ENCODE data around the gene EXOC3.
"Not testable (repeated sequence)": the region's sequence is repeated elsewhere in the genome, so short reads cannot be mapped to it uniquely, and the experiment has no call there.

Gene EXOC3

GRCh38 chr5:484556-484955 is 41.6 kb downstream of the EXOC3 start:
- TF ChIP-seq, protein P1, sequence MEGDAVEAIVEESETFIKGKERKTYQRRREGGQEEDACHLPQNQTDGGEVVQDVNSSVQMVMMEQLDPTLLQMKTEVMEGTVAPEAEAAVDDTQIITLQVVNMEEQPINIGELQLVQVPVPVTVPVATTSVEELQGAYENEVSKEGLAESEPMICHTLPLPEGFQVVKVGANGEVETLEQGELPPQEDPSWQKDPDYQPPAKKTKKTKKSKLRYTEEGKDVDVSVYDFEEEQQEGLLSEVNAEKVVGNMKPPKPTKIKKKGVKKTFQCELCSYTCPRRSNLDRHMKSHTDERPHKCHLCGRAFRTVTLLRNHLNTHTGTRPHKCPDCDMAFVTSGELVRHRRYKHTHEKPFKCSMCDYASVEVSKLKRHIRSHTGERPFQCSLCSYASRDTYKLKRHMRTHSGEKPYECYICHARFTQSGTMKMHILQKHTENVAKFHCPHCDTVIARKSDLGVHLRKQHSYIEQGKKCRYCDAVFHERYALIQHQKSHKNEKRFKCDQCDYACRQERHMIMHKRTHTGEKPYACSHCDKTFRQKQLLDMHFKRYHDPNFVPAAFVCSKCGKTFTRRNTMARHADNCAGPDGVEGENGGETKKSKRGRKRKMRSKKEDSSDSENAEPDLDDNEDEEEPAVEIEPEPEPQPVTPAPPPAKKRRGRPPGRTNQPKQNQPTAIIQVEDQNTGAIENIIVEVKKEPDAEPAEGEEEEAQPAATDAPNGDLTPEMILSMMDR (conservative IDR thresholded peaks at IDR 0.05; ENCODE audit: low read depth, low read length), result no peak
- no peak overlapping the region for H2AFZ ChIP-seq (ENCODE audit: low read depth)
- no peaks in the 10 kb centered on the region for H4K20me1 ChIP-seq (ENCODE audit: insufficient read depth)
- H3K79me2 ChIP-seq (ENCODE audit: insufficient read depth, low read depth), result no peaks in the 10 kb centered on the region
- H3K4me3 ChIP-seq (IDR thresholded peaks at IDR 0.05; ENCODE audit: insufficient read depth, low read depth, low read length), result no peak overlapping the region
- no peak overlapping the region for H3K27ac ChIP-seq
- H3K9ac ChIP-seq, result no peak overlapping the region
- H3K4me1 ChIP-seq (ENCODE audit: low read depth, poor library complexity, severe bottlenecking), result no peaks in the 10 kb centered on the region
- H3K27me3 ChIP-seq (ENCODE audit: insufficient read depth, low read depth), result peaks cover 77% of the 10 kb centered on the region
- no peak overlapping the region for H3K4me2 ChIP-seq
- no peaks in the 10 kb centered on the region for H3K36me3 ChIP-seq (ENCODE audit: insufficient read depth)

DNA sequence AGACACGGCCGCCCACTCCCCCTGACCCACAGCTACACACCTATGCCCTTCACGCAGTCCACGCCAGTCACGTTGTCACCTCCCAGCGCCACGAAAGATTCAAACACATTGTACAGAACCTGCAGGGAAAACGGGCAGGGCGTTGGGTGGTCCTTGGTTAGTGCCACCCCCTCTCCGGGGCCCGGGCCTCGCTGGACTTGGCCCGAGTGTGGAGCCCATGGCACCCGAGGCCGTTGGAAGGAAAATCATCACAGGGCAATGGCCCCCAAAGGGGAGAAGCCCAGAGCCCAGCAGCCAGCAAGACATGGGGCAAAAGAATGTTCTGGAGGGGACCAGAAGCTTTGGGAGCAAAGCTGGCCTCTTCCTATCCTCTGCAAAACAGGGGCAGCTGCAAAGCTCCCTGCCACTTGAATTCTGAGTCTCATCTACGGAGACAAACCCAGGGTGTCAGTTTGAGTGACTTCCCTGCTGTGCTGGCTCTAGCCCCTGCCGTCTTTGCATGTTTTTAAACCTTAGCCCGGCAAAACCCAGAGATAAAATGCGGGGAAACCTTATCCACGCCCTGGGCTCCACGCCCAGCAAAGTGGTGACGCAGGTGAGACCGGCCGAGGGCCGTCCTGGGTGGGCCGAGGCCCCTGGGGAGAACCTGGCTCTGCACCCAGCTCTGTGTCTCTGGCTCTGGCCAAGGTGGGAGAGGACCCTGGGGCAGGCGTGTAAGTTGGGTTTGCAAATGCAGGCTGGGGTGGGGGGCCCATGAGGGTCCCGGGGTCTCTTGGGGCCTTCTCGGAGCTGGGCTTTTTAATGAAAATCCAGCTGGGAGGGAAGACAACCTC is 42.4 kb downstream of the EXOC3 start:
- Histone ChIP-seq H3K27ac (no peak overlapping the region), H4K20me1 (ENCODE audit: insufficient read depth) (no peaks in the 10 kb centered on the region), H3K4me1 (ENCODE audit: low read depth, poor library complexity, severe bottlenecking) (no peaks in the 10 kb centered on the region), H3K27me3 (ENCODE audit: insufficient read depth, low read depth) (peaks cover 77% of the 10 kb centered on the region), H3K4me2 (no peak overlapping the region), H3K4me3 (IDR thresholded peaks at IDR 0.05; ENCODE audit: insufficient read depth, low read depth, low read length) (no peak overlapping the region), H2AFZ (ENCODE audit: low read depth) (no peak overlapping the region), H3K9ac (no peak overlapping the region), H3K79me2 (ENCODE audit: insufficient read depth, low read depth) (no peaks in the 10 kb centered on the region), H3K36me3 (ENCODE audit: insufficient read depth) (no peaks in the 10 kb centered on the region)
- TF ChIP-seq, protein P1 (conservative IDR thresholded peaks at IDR 0.05; ENCODE audit: low read depth, low read length), result no peak

- Histone ChIP-seq H3K4me3 (IDR thresholded peaks at IDR 0.05; ENCODE audit: insufficient read depth, low read depth, low read length) (no peak overlapping the region), H3K36me3 (ENCODE audit: insufficient read depth) (no peaks in the 10 kb centered on the region), H3K27me3 (ENCODE audit: insufficient read depth, low read depth) (peaks cover 77% of the 10 kb centered on the region), H3K9ac (no peak overlapping the region), H3K4me2 (no peak overlapping the region), H4K20me1 (ENCODE audit: insufficient read depth) (no peaks in the 10 kb centered on the region), H3K4me1 (ENCODE audit: low read depth, poor library complexity, severe bottlenecking) (no peaks in the 10 kb centered on the region), H2AFZ (ENCODE audit: low read depth) (no peak overlapping the region), H3K27ac (no peak overlapping the region), H3K79me2 (ENCODE audit: insufficient read depth, low read depth) (no peaks in the 10 kb centered on the region)
- TF ChIP-seq, protein P1 (conservative IDR thresholded peaks at IDR 0.05; ENCODE audit: low read depth, low read length), result no peak
Observed at GRCh38 chr5:485946-486491, 43.0 kb downstream of the EXOC3 start.

- not testable (repeated sequence) for H3K9ac ChIP-seq; H3K4me2 ChIP-seq; H3K79me2 ChIP-seq (ENCODE audit: insufficient read depth, low read depth); H3K4me3 ChIP-seq (IDR thresholded peaks at IDR 0.05; ENCODE audit: insufficient read depth, low read depth, low read length); H3K4me1 ChIP-seq (ENCODE audit: low read depth, poor library complexity, severe bottlenecking); H4K20me1 ChIP-seq (ENCODE audit: insufficient read depth); H3K27ac ChIP-seq; H2AFZ ChIP-seq (ENCODE audit: low read depth); H3K36me3 ChIP-seq (ENCODE audit: insufficient read depth)
- peaks cover 78% of the 10 kb centered on the region for H3K27me3 ChIP-seq (ENCODE audit: insufficient read depth, low read depth)
Observed at GRCh38 chr5:486597-486996, 43.6 kb downstream of the EXOC3 start.

- H2AFZ ChIP-seq (ENCODE audit: low read depth), result no peak overlapping the region
- H3K4me2 ChIP-seq, result no peak overlapping the region
- TF ChIP-seq, protein P1 (conservative IDR thresholded peaks at IDR 0.05; ENCODE audit: low read depth, low read length), result no peak
- no peak overlapping the region for H3K27ac ChIP-seq
- no peak overlapping the region for H3K9ac ChIP-seq
- peaks cover 80% of the 10 kb centered on the region for H3K27me3 ChIP-seq (ENCODE audit: insufficient read depth, low read depth)
- no peaks in the 10 kb centered on the region for H4K20me1 ChIP-seq (ENCODE audit: insufficient read depth)
- no peaks in the 10 kb centered on the region for H3K79me2 ChIP-seq (ENCODE audit: insufficient read depth, low read depth)
- no peaks in the 10 kb centered on the region for H3K36me3 ChIP-seq (ENCODE audit: insufficient read depth)
- H3K4me1 ChIP-seq (ENCODE audit: low read depth, poor library complexity, severe bottlenecking), result no peaks in the 10 kb centered on the region
- H3K4me3 ChIP-seq (IDR thresholded peaks at IDR 0.05; ENCODE audit: insufficient read depth, low read depth, low read length), result no peak overlapping the region
Observed at GRCh38 chr5:488241-488640, 45.3 kb downstream of the EXOC3 start.
